Activated CD4-positive, alpha-beta memory T cell treated with anti-CD3 and anti-CD28 coated beads for 36 hours (primary cell): Measurements from ENCODE around the gene RBFOX2. TPM values are rescaled to one million over a fixed set of nuclear protein-coding genes. Genes with fewer than 3 reads are reported as not detected.

ENCODE experiments used
- CTCF ChIA-PET: fragments of 350-600 bp; sonication (Branson Sonifier 250); formaldehyde crosslinking; loops from one replicate; lab custom pipeline; 2021; ENCODE audit warnings: antibody characterized with exemption, inconsistent platforms; lab: Charles Lee
- POLR2A ChIA-PET: fragments of 350-600 bp; sonication (Branson Sonifier 250); formaldehyde crosslinking; loops from one replicate; lab custom pipeline; 2021; ENCODE audit warnings: antibody characterized with exemption; lab: Charles Lee
- DNase-seq: peaks from one replicate; pipeline ENCODE4 v3.0.0-alpha.2; 2020
- H3K27ac Mint-ChIP-seq: one replicate; pipeline ENCODE4 v1.8.0; 2021; ENCODE audit warnings: mixed read lengths
- H3K27me3 Mint-ChIP-seq: one replicate; pipeline ENCODE4 v1.8.0; 2021; ENCODE audit warnings: mixed read lengths
- H3K36me3 Mint-ChIP-seq: one replicate; pipeline ENCODE4 v1.8.0; 2021; ENCODE audit warnings: mixed read lengths
- H3K4me1 Mint-ChIP-seq: one replicate; pipeline ENCODE4 v1.8.0; 2021; ENCODE audit warnings: low read depth, mixed read lengths
- H3K4me3 Mint-ChIP-seq: one replicate; pipeline ENCODE4 v1.8.0; 2021; ENCODE audit warnings: mild to moderate bottlenecking, mixed read lengths
- H3K9me3 Mint-ChIP-seq: one replicate; pipeline ENCODE4 v1.8.0; 2021; ENCODE audit warnings: mixed read lengths
- intact Hi-C: fragments of 100-400 bp; cut with micrococcal nuclease; formaldehyde crosslinking; loops from one replicate; pipeline ENCODE4 v1.15.1; 2023
- total RNA-seq, 2 experiments: library from RNA; stranded (reverse); gene quantifications; one replicate each; pipeline ENCODE4 v1.2.3, GENCODE V29; 2021

RBFOX2 gene
- total RNA-seq, 2 experiments from 2014 or later = 4.3 to 4.6 TPM

GRCh38 chr22:35917651-35918050 lies 111.0 kb downstream of the RBFOX2 start:
- Mint-ChIP-seq H3K4me3 (no peak overlapping the region), H3K36me3 (no peaks in the 10 kb centered on the region), H3K4me1 (peaks cover 13% of the 10 kb centered on the region), H3K27ac (no peak overlapping the region), H3K27me3 (peaks cover 10% of the 10 kb centered on the region), H3K9me3 (no peaks in the 10 kb centered on the region)
- POLR2A ChIA-PET = no interaction called here
- intact Hi-C loops = no loop called here
- CTCF ChIA-PET = interaction anchor here (2.5 kb wide), 1 partner anchor 291 kb away, joined by 9 read pairs; no protein-coding TSS in a partner anchor
- no peak for DNase-seq

- Mint-ChIP-seq H3K4me3 (no peak overlapping the region), H3K36me3 (no peaks in the 10 kb centered on the region), H3K9me3 (no peaks in the 10 kb centered on the region), H3K4me1 (peaks cover 10% of the 10 kb centered on the region), H3K27me3 (peaks cover 10% of the 10 kb centered on the region), H3K27ac (no peak overlapping the region)
- no peak for DNase-seq
- intact Hi-C loops = no loop called here
- CTCF ChIA-PET = interaction anchor here (0.8 to 1.5 kb wide), 3 partner anchors 10 to 284 kb away, joined by 3 to 7 read pairs (median 4); no protein-coding TSS in a partner anchor
- POLR2A ChIA-PET = no interaction called here
Observed at GRCh38 chr22:35915477-35916013, 113.1 kb downstream of the RBFOX2 start.

GRCh38 chr22:35914665-35915476 lies 113.8 kb downstream of the RBFOX2 start:
- H3K27ac Mint-ChIP-seq = no peak overlapping the region
- POLR2A ChIA-PET = no interaction called here
- no peak overlapping the region for H3K4me3 Mint-ChIP-seq

GRCh38 chr22:35914357-35914664 lies 114.3 kb downstream of the RBFOX2 start:
- DNase-seq = no peak
- Mint-ChIP-seq H3K36me3 (no peaks in the 10 kb centered on the region), H3K27me3 (peaks cover 10% of the 10 kb centered on the region), H3K27ac (no peak overlapping the region), H3K4me1 (peaks cover 10% of the 10 kb centered on the region), H3K4me3 (no peak overlapping the region), H3K9me3 (no peaks in the 10 kb centered on the region)
- POLR2A ChIA-PET = no interaction called here
- CTCF ChIA-PET = interaction anchor here (0.5 to 1.5 kb wide), 3 partner anchors 152 to 584 kb away, joined by 3 to 7 read pairs (median 4); no protein-coding TSS in a partner anchor
- intact Hi-C loops = no loop called here

More at GRCh38 chr22:35914665-35915476, 113.8 kb downstream of the RBFOX2 start:
- no peaks in the 10 kb centered on the region for H3K36me3 Mint-ChIP-seq
- intact Hi-C loops = no loop called here
- no peak for DNase-seq
- H3K9me3 Mint-ChIP-seq = no peaks in the 10 kb centered on the region
- H3K27me3 Mint-ChIP-seq = peaks cover 10% of the 10 kb centered on the region
- peaks cover 10% of the 10 kb centered on the region for H3K4me1 Mint-ChIP-seq
- CTCF ChIA-PET = interaction anchor here (0.8 to 1.5 kb wide), 4 partner anchors 11 to 288 kb away, joined by 3 to 7 read pairs (median 4); no protein-coding TSS in a partner anchor

- no peaks in the 10 kb centered on the region for H3K36me3 Mint-ChIP-seq
- no peaks in the 10 kb centered on the region for H3K9me3 Mint-ChIP-seq
- POLR2A ChIA-PET = no interaction called here
- intact Hi-C loops = no loop called here
- peaks cover 10% of the 10 kb centered on the region for H3K27me3 Mint-ChIP-seq
- H3K4me3 Mint-ChIP-seq = no peak overlapping the region
- H3K4me1 Mint-ChIP-seq = peaks cover 10% of the 10 kb centered on the region
- no peak for DNase-seq
- CTCF ChIA-PET = interaction anchor here (0.5 to 1.3 kb wide), 2 partner anchors 287 to 584 kb away, joined by 3 to 4 read pairs; no protein-coding TSS in a partner anchor
- H3K27ac Mint-ChIP-seq = no peak overlapping the region
Observed at GRCh38 chr22:35913925-35914324, 114.7 kb downstream of the RBFOX2 start.

GRCh38 chr22:35912658-35913057 lies 116.0 kb downstream of the RBFOX2 start:
- peaks cover 10% of the 10 kb centered on the region for H3K27me3 Mint-ChIP-seq
- H3K4me3 Mint-ChIP-seq = no peak overlapping the region
- ChIA-PET POLR2A (no interaction called here), CTCF (no interaction called here)
- no peaks in the 10 kb centered on the region for H3K36me3 Mint-ChIP-seq
- DNase-seq = no peak
- H3K9me3 Mint-ChIP-seq = no peaks in the 10 kb centered on the region
- intact Hi-C loops = no loop called here
- no peak overlapping the region for H3K27ac Mint-ChIP-seq
- H3K4me1 Mint-ChIP-seq = peaks cover 10% of the 10 kb centered on the region

- ChIA-PET CTCF (no interaction called here), POLR2A (no interaction called here)
- H3K4me1 Mint-ChIP-seq = peaks cover 10% of the 10 kb centered on the region
- intact Hi-C loops = no loop called here
- H3K27me3 Mint-ChIP-seq = peaks cover 10% of the 10 kb centered on the region
- H3K36me3 Mint-ChIP-seq = no peaks in the 10 kb centered on the region
- no peaks in the 10 kb centered on the region for H3K9me3 Mint-ChIP-seq
- no peak for DNase-seq
- H3K27ac Mint-ChIP-seq = no peak overlapping the region
- no peak overlapping the region for H3K4me3 Mint-ChIP-seq
Observed at GRCh38 chr22:35911877-35912276, 116.7 kb downstream of the RBFOX2 start.

GRCh38 chr22:35910926-35911325 lies 117.7 kb downstream of the RBFOX2 start:
- no peak for DNase-seq
- ChIA-PET POLR2A (no interaction called here), CTCF (no interaction called here)
- Mint-ChIP-seq H3K36me3 (no peaks in the 10 kb centered on the region), H3K27me3 (peaks cover 10% of the 10 kb centered on the region), H3K27ac (no peak overlapping the region), H3K4me1 (peaks cover 10% of the 10 kb centered on the region), H3K4me3 (no peak overlapping the region), H3K9me3 (no peaks in the 10 kb centered on the region)
- intact Hi-C loops = no loop called here

GRCh38 chr22:35910003-35910769 lies 118.4 kb downstream of the RBFOX2 start:
- Mint-ChIP-seq H3K4me1 (peaks cover 6% of the 10 kb centered on the region), H3K27ac (no peak overlapping the region), H3K27me3 (peaks cover 10% of the 10 kb centered on the region), H3K9me3 (no peaks in the 10 kb centered on the region), H3K4me3 (no peak overlapping the region), H3K36me3 (no peaks in the 10 kb centered on the region)
- ChIA-PET POLR2A (no interaction called here), CTCF (no interaction called here)
- no peak for DNase-seq
- intact Hi-C loops = no loop called here

- Mint-ChIP-seq H3K4me3 (no peak overlapping the region), H3K27me3 (peaks cover 5% of the 10 kb centered on the region), H3K27ac (no peak overlapping the region), H3K9me3 (no peaks in the 10 kb centered on the region), H3K36me3 (no peaks in the 10 kb centered on the region), H3K4me1 (peaks cover 5% of the 10 kb centered on the region)
- intact Hi-C loops = no loop called here
- ChIA-PET POLR2A (no interaction called here), CTCF (no interaction called here)
- no peak for DNase-seq
Observed at GRCh38 chr22:35905894-35906293, 122.7 kb downstream of the RBFOX2 start.

- CTCF ChIA-PET = interaction anchor here (0.7 kb wide), 1 partner anchor 161 kb away, joined by 3 read pairs; no protein-coding TSS in a partner anchor
- POLR2A ChIA-PET = no interaction called here
- intact Hi-C loops = no loop called here
- H3K4me1 Mint-ChIP-seq = peaks cover 15% of the 10 kb centered on the region
- H3K27ac Mint-ChIP-seq = no peak overlapping the region
- peaks cover 5% of the 10 kb centered on the region for H3K27me3 Mint-ChIP-seq
- no peak for DNase-seq
- H3K36me3 Mint-ChIP-seq = no peaks in the 10 kb centered on the region
- H3K4me3 Mint-ChIP-seq = no peak overlapping the region
- no peaks in the 10 kb centered on the region for H3K9me3 Mint-ChIP-seq
Observed at GRCh38 chr22:35904752-35905151, 123.9 kb downstream of the RBFOX2 start.

GRCh38 chr22:35904336-35904692 lies 124.3 kb downstream of the RBFOX2 start:
- CTCF ChIA-PET = no interaction called here
- no peak for DNase-seq
- intact Hi-C loops = no loop called here
- Mint-ChIP-seq H3K27ac (no peak overlapping the region), H3K4me3 (no peak overlapping the region), H3K36me3 (no peaks in the 10 kb centered on the region), H3K27me3 (peaks cover 5% of the 10 kb centered on the region), H3K4me1 (peaks cover 17% of the 10 kb centered on the region), H3K9me3 (no peaks in the 10 kb centered on the region)
- POLR2A ChIA-PET = no interaction called here
